ENCODE results near the gene ZGPAT. TPM values are rescaled to one million over a fixed set of nuclear protein-coding genes. Genes with fewer than 3 reads are reported as not detected.

The ZGPAT gene
- total and polyA plus RNA-seq, 2 of the 13 experiments (the other 11 are each of a cell fraction or from before 2014, with no cell fraction given): 23.0 to 41.9 TPM

DNA sequence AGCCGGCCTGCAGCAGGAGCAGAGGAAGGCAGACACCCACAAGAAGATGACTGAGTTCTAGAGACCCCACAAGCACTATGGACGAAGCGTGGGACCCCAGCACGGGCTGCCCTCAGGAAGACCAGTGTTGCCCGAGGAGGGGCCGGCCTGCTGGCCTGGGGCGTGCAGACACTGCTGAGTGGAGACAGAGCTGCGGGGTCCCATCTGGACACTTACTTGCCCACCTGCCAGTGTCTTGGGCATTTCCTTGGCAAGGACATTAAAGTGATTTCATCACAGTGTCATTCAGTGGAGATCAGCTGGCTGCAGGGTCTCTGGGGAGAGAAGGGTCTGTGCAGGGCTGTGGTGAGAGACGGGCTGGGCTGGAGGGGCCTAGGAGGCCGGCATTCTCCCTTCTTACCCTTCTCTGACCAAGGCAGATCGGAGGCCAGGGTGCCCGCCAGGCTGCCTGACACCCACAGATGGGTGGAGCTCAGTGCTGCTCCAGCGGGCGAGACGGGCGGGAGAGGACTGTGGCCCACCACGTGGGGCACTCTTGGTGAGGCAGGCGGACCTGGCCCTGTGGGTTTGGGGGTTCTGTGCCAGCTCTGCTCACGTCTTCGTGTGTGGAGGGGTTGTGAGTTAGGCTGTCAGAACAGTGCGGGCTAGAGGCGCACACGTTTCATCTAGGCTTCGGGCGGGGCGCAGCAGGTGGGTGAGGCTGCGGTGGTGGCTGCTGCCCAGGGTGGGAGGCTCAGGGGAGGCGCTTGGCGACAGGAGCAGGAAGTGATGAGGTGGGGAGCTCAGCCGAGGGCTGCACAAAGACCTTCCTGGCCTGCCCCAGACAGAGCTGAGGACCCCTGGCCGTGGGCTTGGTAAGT lies 28.2 kb downstream of the ZGPAT start, which contains the start of gene LIME1 (continued):
- TF ChIP-seq, protein P1, sequence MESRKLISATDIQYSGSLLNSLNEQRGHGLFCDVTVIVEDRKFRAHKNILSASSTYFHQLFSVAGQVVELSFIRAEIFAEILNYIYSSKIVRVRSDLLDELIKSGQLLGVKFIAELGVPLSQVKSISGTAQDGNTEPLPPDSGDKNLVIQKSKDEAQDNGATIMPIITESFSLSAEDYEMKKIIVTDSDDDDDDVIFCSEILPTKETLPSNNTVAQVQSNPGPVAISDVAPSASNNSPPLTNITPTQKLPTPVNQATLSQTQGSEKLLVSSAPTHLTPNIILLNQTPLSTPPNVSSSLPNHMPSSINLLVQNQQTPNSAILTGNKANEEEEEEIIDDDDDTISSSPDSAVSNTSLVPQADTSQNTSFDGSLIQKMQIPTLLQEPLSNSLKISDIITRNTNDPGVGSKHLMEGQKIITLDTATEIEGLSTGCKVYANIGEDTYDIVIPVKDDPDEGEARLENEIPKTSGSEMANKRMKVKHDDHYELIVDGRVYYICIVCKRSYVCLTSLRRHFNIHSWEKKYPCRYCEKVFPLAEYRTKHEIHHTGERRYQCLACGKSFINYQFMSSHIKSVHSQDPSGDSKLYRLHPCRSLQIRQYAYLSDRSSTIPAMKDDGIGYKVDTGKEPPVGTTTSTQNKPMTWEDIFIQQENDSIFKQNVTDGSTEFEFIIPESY (CRISPR knock-in tag; IDR thresholded peaks at IDR 0.05): peak; percentile 56; the same call in 1 of the 2 replicates
- TF ChIP-seq EEA1 (CRISPR knock-in tag; IDR thresholded peaks at IDR 0.05; ENCODE audit: borderline replicate concordance) (no peak), ZBTB10 (CRISPR knock-in tag; IDR thresholded peaks at IDR 0.05; ENCODE audit: borderline replicate concordance) (no peak), CSRNP2 (CRISPR knock-in tag; conservative IDR thresholded peaks at IDR 0.05; ENCODE audit: low read depth) (no peak), HOXA7 (CRISPR knock-in tag; IDR thresholded peaks at IDR 0.05) (no peak), ZNF891 (CRISPR knock-in tag; IDR thresholded peaks at IDR 0.05) (no peak), ZNF737 (CRISPR knock-in tag; IDR thresholded peaks at IDR 0.05; ENCODE audit: borderline replicate concordance) (no peak; the same call in 1 of the 2 replicates), HNRNPUL1 (IDR thresholded peaks at IDR 0.05; ENCODE audit: low read depth, low read length) (no peak), ZFP1 (CRISPR knock-in tag; IDR thresholded peaks at IDR 0.05) (no peak), NFIB (CRISPR knock-in tag; IDR thresholded peaks at IDR 0.05; ENCODE audit: borderline replicate concordance) (peak; percentile 91; the same call in 1 of the 2 replicates), ZSCAN21 (CRISPR knock-in tag; IDR thresholded peaks at IDR 0.05; ENCODE audit: borderline replicate concordance) (peak; percentile 39; the same call in 1 of the 2 replicates), ZZZ3 (CRISPR knock-in tag; IDR thresholded peaks at IDR 0.05; ENCODE audit: borderline replicate concordance) (peak; percentile 42; the same call in 1 of the 2 replicates), SIX1 (CRISPR knock-in tag; IDR thresholded peaks at IDR 0.05; ENCODE audit: borderline replicate concordance) (no peak), ZNF430 (CRISPR knock-in tag; IDR thresholded peaks at IDR 0.05) (peak; percentile 61; the same call in 1 of the 2 replicates), PBX3 (CRISPR knock-in tag; IDR thresholded peaks at IDR 0.05; ENCODE audit: borderline replicate concordance) (no peak), CEBPB (IDR thresholded peaks at IDR 0.05; ENCODE audit: borderline replicate concordance, low read depth, low read length) (0 out of 2 replicates have a peak, but pooled peaks have one; percentile 6), KDM5B (CRISPR knock-in tag; IDR thresholded peaks at IDR 0.05; ENCODE audit: borderline replicate concordance) (no peak; the same call in 1 of the 2 replicates), HOXA3 (CRISPR knock-in tag; IDR thresholded peaks at IDR 0.05) (peak; percentile 62), SAP130 (CRISPR knock-in tag; IDR thresholded peaks at IDR 0.05; ENCODE audit: low read depth) (no peak)
- TF ChIP-seq, protein P2, sequence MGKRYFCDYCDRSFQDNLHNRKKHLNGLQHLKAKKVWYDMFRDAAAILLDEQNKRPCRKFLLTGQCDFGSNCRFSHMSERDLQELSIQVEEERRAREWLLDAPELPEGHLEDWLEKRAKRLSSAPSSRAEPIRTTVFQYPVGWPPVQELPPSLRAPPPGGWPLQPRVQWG (CRISPR knock-in tag; IDR thresholded peaks at IDR 0.05; ENCODE audit: borderline replicate concordance, low read depth): no peak
